Neural crest cell (in vitro differentiated cells): ENCODE measurements around the gene ATP6V0D1. TPM values are rescaled to one million over a fixed set of nuclear protein-coding genes. Genes with fewer than 3 reads are reported as not detected.

Experiments used
- DNase-seq: peaks from one replicate; pipeline ENCODE4 v3.0.0; 2021; ENCODE audit warnings: low read depth, mixed read lengths, low spot score
- H3K27ac Mint-ChIP-seq: one replicate; pipeline ENCODE4 v1.8.0; 2021; ENCODE audit warnings: mild to moderate bottlenecking, mixed read lengths; ENCODE audit not compliant: unreplicated experiment
- H3K27me3 Mint-ChIP-seq: 2 replicates; pipeline ENCODE4 v1.8.0; 2021; ENCODE audit warnings: low read depth, mild to moderate bottlenecking, mixed read lengths
- H3K36me3 Mint-ChIP-seq: 2 replicates; pipeline ENCODE4 v1.8.0; 2021; ENCODE audit warnings: low read depth, mild to moderate bottlenecking, mixed read lengths
- H3K4me1 Mint-ChIP-seq: 2 replicates; pipeline ENCODE4 v1.8.0; 2021; ENCODE audit warnings: mixed read lengths
- H3K4me3 Mint-ChIP-seq: one replicate; pipeline ENCODE4 v1.8.0; 2021; ENCODE audit warnings: mild to moderate bottlenecking, mixed read lengths
- H3K9me3 Mint-ChIP-seq: 2 replicates; pipeline ENCODE4 v1.8.0; 2021; ENCODE audit warnings: mixed read lengths
- CTCF ChIP-seq: fragments of 200-600 bp; sonication (generic); conservative IDR thresholded peaks from 2 replicates; pipeline ENCODE4 v1.5.0; 2021; ENCODE audit warnings: antibody characterized with exemption, mild to moderate bottlenecking
- total RNA-seq: library from RNA; stranded (reverse); gene quantifications from 2 replicates; pipeline ENCODE4 v1.2.1, GENCODE V29; 2021

Gene ATP6V0D1
- total RNA-seq, 1 donor from 2014 or later, result 54.7 TPM

- Mint-ChIP-seq H3K9me3 (no peaks in the 10 kb centered on the region), H3K4me3 (no peak overlapping the region), H3K27ac (no peak overlapping the region), H3K36me3 (no peaks in the 10 kb centered on the region), H3K4me1 (peaks cover 10% of the 10 kb centered on the region), H3K27me3 (no peaks in the 10 kb centered on the region)
- no peak for TF ChIP-seq CTCF
- DNase-seq, result no peak
These were observed 71.3 kb downstream of the ATP6V0D1 start for GRCh38 chr16:67409631-67410030.

GRCh38 chr16:67407788-67408452 is 73.0 kb downstream of the ATP6V0D1 start:
- DNase-seq, result no peak
- H3K36me3 Mint-ChIP-seq, result no peaks in the 10 kb centered on the region
- no peaks in the 10 kb centered on the region for H3K27me3 Mint-ChIP-seq
- no peaks in the 10 kb centered on the region for H3K9me3 Mint-ChIP-seq
- H3K27ac Mint-ChIP-seq, result peak overlapping the region; percentile 62
- H3K4me1 Mint-ChIP-seq, result peaks cover 9% of the 10 kb centered on the region
- no peak for TF ChIP-seq CTCF
- H3K4me3 Mint-ChIP-seq, result no peak overlapping the region

- no peak for TF ChIP-seq CTCF
- Mint-ChIP-seq H3K9me3 (no peaks in the 10 kb centered on the region), H3K27me3 (no peaks in the 10 kb centered on the region), H3K4me1 (peaks cover 11% of the 10 kb centered on the region), H3K27ac (peak overlapping the region; percentile 62), H3K4me3 (no peak overlapping the region), H3K36me3 (no peaks in the 10 kb centered on the region)
- no peak for DNase-seq
These were observed 73.7 kb downstream of the ATP6V0D1 start for GRCh38 chr16:67407176-67407787.

GRCh38 chr16:67406111-67406971 is 74.6 kb downstream of the ATP6V0D1 start:
- H3K4me1 Mint-ChIP-seq, result peaks cover 18% of the 10 kb centered on the region
- no peaks in the 10 kb centered on the region for H3K27me3 Mint-ChIP-seq
- no peaks in the 10 kb centered on the region for H3K9me3 Mint-ChIP-seq
- no peak for DNase-seq
- H3K27ac Mint-ChIP-seq, result peak overlapping the region; percentile 60
- no peaks in the 10 kb centered on the region for H3K36me3 Mint-ChIP-seq
- H3K4me3 Mint-ChIP-seq, result no peak overlapping the region
- no peak for TF ChIP-seq CTCF

GRCh38 chr16:67405336-67405735 is 75.6 kb downstream of the ATP6V0D1 start:
- TF ChIP-seq CTCF, result no peak
- Mint-ChIP-seq H3K9me3 (no peaks in the 10 kb centered on the region), H3K4me3 (no peak overlapping the region), H3K27ac (no peak overlapping the region), H3K27me3 (no peaks in the 10 kb centered on the region), H3K36me3 (no peaks in the 10 kb centered on the region), H3K4me1 (peaks cover 18% of the 10 kb centered on the region)
- DNase-seq, result no peak
